ENCODE results near the gene FGB. TPM values are rescaled to one million over a fixed set of nuclear protein-coding genes. Genes with fewer than 3 reads are reported as not detected.

The FGB gene
- total and polyA plus RNA-seq, 2 of the 13 experiments (the other 11 are each of a cell fraction or from before 2014, with no cell fraction given) = 226 to 784 TPM

DNA sequence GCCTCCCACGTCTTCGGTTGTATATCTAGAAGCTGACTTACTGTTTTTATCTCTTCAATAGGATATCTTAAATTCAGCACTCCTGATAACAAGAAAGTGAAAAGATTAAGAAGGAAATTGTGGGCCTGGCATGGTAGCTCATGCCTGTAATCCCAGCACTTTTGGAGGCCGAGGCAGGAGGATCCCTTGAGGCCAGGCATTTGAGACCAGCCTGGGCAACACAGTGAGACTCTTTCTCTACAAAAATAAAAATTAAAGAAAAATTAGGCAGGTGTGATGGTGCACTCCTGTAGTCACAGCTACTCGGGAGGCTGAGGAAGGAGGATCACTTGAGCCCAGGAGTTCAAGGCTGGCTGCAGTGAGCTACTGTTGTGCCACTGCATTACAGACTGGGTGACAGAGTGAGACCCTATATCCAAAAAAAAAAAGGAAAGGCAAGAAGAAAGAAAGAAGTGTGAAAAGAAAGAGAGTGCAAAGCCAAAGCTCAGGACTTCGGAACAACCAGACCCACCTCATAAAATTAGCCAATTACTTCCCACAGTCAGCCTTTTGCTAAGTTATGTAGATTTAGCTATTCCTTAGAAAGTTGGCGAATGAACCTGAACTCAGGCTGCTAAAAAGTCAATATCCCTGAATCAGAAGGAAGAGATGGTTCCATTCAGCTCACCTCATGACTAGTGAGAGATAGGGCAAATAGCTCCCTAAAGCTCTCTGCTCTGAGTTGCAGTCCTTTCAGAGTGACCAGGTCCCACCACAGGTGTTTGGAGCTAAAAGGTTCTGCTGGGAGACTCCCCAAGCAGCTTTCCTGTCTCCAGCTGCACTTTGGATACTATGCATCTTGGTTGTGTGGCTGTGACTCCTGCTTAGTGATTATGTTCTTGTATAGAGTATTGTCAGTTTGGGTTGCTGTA is 40.5 kb downstream of the FGB start (continued):
- TF ChIP-seq POLR2A (IDR thresholded peaks at IDR 0.05; ENCODE audit: insufficient read depth in 1 of 2, low read depth in 2 of 2, low read length in 2 of 2) = peak; percentile 57 to 60; a peak in 3 of 4 replicates
- TF ChIP-seq TSC22D2 (CRISPR knock-in tag; IDR thresholded peaks at IDR 0.05; ENCODE audit: borderline replicate concordance) = no peak
- TF ChIP-seq ZNF12 (CRISPR knock-in tag; IDR thresholded peaks at IDR 0.05) = no peak
- TF ChIP-seq PITX1 (CRISPR knock-in tag; IDR thresholded peaks at IDR 0.05) = no peak
- TF ChIP-seq ZNF766 (CRISPR knock-in tag; IDR thresholded peaks at IDR 0.05; ENCODE audit: borderline replicate concordance) = peak; percentile 36; the same call in 1 of the 2 replicates
- TF ChIP-seq, protein P1, sequence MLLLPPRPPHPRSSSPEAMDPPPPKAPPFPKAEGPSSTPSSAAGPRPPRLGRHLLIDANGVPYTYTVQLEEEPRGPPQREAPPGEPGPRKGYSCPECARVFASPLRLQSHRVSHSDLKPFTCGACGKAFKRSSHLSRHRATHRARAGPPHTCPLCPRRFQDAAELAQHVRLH (CRISPR knock-in tag; IDR thresholded peaks at IDR 0.05; ENCODE audit: borderline replicate concordance, low read depth) = no peak
- no peak for TF ChIP-seq REXO4 (CRISPR knock-in tag; IDR thresholded peaks at IDR 0.05; ENCODE audit: borderline replicate concordance)
- no peak for TF ChIP-seq ZSCAN31 (CRISPR knock-in tag; IDR thresholded peaks at IDR 0.05; ENCODE audit: low read depth)
- no peak for TF ChIP-seq PCBP2 (optimal IDR thresholded peaks at IDR 0.05; ENCODE audit: low read depth, low read length, poor library complexity, severe bottlenecking)
- no peak for TF ChIP-seq ZNF441 (CRISPR knock-in tag; IDR thresholded peaks at IDR 0.05; ENCODE audit: borderline replicate concordance)
- peak; percentile 33; the same call in 1 of the 2 replicates for TF ChIP-seq ZNF607 (CRISPR knock-in tag; IDR thresholded peaks at IDR 0.05; ENCODE audit: borderline replicate concordance)
- TF ChIP-seq ISL2 (CRISPR knock-in tag; IDR thresholded peaks at IDR 0.05) = peak; percentile 9; the same call in 1 of the 2 replicates
- TF ChIP-seq HNRNPH1 (optimal IDR thresholded peaks at IDR 0.05; ENCODE audit: low read depth, low read length) = no peak
- TF ChIP-seq, protein P2, sequence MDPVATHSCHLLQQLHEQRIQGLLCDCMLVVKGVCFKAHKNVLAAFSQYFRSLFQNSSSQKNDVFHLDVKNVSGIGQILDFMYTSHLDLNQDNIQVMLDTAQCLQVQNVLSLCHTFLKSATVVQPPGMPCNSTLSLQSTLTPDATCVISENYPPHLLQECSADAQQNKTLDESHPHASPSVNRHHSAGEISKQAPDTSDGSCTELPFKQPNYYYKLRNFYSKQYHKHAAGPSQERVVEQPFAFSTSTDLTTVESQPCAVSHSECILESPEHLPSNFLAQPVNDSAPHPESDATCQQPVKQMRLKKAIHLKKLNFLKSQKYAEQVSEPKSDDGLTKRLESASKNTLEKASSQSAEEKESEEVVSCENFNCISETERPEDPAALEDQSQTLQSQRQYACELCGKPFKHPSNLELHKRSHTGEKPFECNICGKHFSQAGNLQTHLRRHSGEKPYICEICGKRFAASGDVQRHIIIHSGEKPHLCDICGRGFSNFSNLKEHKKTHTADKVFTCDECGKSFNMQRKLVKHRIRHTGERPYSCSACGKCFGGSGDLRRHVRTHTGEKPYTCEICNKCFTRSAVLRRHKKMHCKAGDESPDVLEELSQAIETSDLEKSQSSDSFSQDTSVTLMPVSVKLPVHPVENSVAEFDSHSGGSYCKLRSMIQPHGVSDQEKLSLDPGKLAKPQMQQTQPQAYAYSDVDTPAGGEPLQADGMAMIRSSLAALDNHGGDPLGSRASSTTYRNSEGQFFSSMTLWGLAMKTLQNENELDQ (CRISPR knock-in tag; IDR thresholded peaks at IDR 0.05; ENCODE audit: borderline replicate concordance) = no peak
- peak; percentile 74; the same call in 1 of the 2 replicates for TF ChIP-seq IRX3 (CRISPR knock-in tag; IDR thresholded peaks at IDR 0.05; ENCODE audit: borderline replicate concordance, low read depth)
- TF ChIP-seq ZNF251 (CRISPR knock-in tag; IDR thresholded peaks at IDR 0.05) = no peak
- TF ChIP-seq, protein P3, sequence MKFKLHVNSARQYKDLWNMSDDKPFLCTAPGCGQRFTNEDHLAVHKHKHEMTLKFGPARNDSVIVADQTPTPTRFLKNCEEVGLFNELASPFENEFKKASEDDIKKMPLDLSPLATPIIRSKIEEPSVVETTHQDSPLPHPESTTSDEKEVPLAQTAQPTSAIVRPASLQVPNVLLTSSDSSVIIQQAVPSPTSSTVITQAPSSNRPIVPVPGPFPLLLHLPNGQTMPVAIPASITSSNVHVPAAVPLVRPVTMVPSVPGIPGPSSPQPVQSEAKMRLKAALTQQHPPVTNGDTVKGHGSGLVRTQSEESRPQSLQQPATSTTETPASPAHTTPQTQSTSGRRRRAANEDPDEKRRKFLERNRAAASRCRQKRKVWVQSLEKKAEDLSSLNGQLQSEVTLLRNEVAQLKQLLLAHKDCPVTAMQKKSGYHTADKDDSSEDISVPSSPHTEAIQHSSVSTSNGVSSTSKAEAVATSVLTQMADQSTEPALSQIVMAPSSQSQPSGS (CRISPR knock-in tag; IDR thresholded peaks at IDR 0.05) = no peak
- TF ChIP-seq CREB1 (IDR thresholded peaks at IDR 0.05) = no peak
- TF ChIP-seq CREB1 (CRISPR knock-in tag; IDR thresholded peaks at IDR 0.05) = 0 out of 2 replicates have a peak, but pooled peaks have one; percentile 13
- no peak for TF ChIP-seq SRSF4 (IDR thresholded peaks at IDR 0.05; ENCODE audit: low read depth, low read length, poor library complexity, severe bottlenecking)
- no peak for TF ChIP-seq ZNF670 (CRISPR knock-in tag; IDR thresholded peaks at IDR 0.05; ENCODE audit: borderline replicate concordance)
- TF ChIP-seq, protein P4, sequence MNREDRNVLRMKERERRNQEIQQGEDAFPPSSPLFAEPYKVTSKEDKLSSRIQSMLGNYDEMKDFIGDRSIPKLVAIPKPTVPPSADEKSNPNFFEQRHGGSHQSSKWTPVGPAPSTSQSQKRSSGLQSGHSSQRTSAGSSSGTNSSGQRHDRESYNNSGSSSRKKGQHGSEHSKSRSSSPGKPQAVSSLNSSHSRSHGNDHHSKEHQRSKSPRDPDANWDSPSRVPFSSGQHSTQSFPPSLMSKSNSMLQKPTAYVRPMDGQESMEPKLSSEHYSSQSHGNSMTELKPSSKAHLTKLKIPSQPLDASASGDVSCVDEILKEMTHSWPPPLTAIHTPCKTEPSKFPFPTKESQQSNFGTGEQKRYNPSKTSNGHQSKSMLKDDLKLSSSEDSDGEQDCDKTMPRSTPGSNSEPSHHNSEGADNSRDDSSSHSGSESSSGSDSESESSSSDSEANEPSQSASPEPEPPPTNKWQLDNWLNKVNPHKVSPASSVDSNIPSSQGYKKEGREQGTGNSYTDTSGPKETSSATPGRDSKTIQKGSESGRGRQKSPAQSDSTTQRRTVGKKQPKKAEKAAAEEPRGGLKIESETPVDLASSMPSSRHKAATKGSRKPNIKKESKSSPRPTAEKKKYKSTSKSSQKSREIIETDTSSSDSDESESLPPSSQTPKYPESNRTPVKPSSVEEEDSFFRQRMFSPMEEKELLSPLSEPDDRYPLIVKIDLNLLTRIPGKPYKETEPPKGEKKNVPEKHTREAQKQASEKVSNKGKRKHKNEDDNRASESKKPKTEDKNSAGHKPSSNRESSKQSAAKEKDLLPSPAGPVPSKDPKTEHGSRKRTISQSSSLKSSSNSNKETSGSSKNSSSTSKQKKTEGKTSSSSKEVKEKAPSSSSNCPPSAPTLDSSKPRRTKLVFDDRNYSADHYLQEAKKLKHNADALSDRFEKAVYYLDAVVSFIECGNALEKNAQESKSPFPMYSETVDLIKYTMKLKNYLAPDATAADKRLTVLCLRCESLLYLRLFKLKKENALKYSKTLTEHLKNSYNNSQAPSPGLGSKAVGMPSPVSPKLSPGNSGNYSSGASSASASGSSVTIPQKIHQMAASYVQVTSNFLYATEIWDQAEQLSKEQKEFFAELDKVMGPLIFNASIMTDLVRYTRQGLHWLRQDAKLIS (CRISPR knock-in tag; IDR thresholded peaks at IDR 0.05) = peak; percentile 75
